Measurements from ENCODE around the gene FAM222A. TPM values are rescaled to one million over a fixed set of nuclear protein-coding genes. Genes with fewer than 3 reads are reported as not detected.

Gene FAM222A
- polyA plus RNA-seq, 6 donors from 2014 or later, result 0.29 to 0.30 TPM; not detected in 4

- Mint-ChIP-seq H3K36me3 (peaks cover 9 to 18% of the 10 kb centered on the region in 2 donors), H3K4me1 (no peaks in the 10 kb centered on the region), H3K4me3 (no peak overlapping the region), H3K27me3 (peaks cover 4 to 13% (median 10%) of the 10 kb centered on the region in 3 donors), H3K9me3 (peaks cover 9 to 21% (median 14%) of the 10 kb centered on the region in 7 donors), H3K27ac (no peak overlapping the region)
- no peak for ATAC-seq (ENCODE audit: low read depth in 2 of 2)
- no peak for DNase-seq
These were observed 47.6 kb downstream of the FAM222A start for GRCh38 chr12:109760930-109761921.

DNA sequence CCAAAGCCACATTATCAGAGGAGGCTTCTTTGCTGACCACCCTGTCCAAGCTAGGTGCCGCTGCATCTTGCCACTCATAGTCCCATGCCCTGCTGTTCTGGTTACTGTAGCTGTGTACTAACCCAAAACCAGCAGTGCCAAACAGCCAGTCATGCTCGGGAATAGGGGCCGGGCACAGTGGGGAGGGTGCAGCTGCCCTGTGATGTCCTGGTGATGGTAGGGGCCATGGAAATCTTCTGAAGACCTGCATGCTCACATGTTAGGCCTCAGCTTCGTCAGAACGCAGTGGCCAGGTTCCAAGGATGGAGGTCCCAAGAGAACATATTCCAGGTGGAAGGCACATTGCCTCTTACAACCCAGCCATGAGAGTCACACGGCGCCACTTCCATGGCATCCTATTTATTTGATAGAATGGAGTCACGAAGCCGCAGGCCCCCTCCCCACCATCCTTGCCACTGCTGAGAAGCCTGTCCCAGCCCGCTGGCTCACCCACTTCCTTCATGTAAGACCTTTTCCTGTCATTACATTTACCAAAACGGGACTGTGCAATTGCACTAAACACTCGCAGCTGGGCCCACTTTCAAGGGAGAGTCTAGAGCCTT lies 48.5 kb downstream of the FAM222A start:
- peaks cover 1 to 12% (median 7%) of the 10 kb centered on the region in 7 donors for H3K9me3 Mint-ChIP-seq
- peaks cover 4 to 10% (median 9%) of the 10 kb centered on the region in 3 donors for H3K27me3 Mint-ChIP-seq
- no peak for DNase-seq
- no peak for ATAC-seq (ENCODE audit: low read depth in 2 of 2)
- H3K36me3 Mint-ChIP-seq, result peaks cover under 1 to 9% of the 10 kb centered on the region in 2 donors
- H3K27ac Mint-ChIP-seq, result peak overlapping the region in 1 of 6 donors; percentile 56
- H3K4me1 Mint-ChIP-seq, result no peaks in the 10 kb centered on the region
- H3K4me3 Mint-ChIP-seq, result no peak overlapping the region

DNA sequence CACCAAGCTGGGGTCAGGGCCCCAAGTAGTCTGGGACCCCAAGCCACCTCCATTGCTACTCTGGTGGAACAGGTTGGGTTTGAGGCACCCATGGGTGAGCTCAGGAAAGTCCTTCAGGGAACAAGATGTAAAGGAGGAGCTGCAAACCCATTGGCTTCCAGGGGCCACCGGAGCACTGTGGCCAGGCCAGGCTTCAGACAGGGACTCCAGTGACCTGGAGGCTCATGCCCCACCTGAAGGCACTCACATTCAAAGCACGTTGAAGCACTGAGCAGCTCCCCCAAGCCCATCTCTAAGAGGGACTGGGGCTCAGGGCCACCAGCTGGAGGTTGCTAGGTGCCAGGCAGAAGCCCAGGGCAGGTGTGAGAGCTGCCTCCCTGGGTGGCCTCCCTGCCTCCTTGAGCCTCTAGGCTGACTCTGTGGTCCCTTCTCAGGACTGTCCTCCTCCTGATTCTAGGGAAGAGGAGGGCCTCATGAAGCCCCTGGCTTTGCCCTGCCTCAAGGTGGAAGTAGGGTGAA lies 49.1 kb downstream of the FAM222A start:
- Mint-ChIP-seq H3K9me3 (peaks cover 0 to 7% (median 2%) of the 10 kb centered on the region in 7 donors), H3K4me1 (no peaks in the 10 kb centered on the region), H3K27ac (peak overlapping the region in 1 of 6 donors; percentile 56), H3K4me3 (no peak overlapping the region), H3K36me3 (peaks cover 0 to 3% of the 10 kb centered on the region in 2 donors), H3K27me3 (peaks cover 2 to 4% (median 4%) of the 10 kb centered on the region in 3 donors)
- DNase-seq, result no peak
- ATAC-seq (ENCODE audit: low read depth in 2 of 2), result no peak

- Mint-ChIP-seq H3K27me3 (no peaks in the 10 kb centered on the region), H3K4me1 (no peaks in the 10 kb centered on the region), H3K36me3 (no peaks in the 10 kb centered on the region), H3K4me3 (no peak overlapping the region), H3K9me3 (peaks cover 0 to 7% (median 0%) of the 10 kb centered on the region in 7 donors), H3K27ac (no peak overlapping the region)
- DNase-seq (no peak), ATAC-seq (ENCODE audit: low read depth in 2 of 2) (no peak)
These were observed 49.7 kb downstream of the FAM222A start for GRCh38 chr12:109763201-109763841.

DNA sequence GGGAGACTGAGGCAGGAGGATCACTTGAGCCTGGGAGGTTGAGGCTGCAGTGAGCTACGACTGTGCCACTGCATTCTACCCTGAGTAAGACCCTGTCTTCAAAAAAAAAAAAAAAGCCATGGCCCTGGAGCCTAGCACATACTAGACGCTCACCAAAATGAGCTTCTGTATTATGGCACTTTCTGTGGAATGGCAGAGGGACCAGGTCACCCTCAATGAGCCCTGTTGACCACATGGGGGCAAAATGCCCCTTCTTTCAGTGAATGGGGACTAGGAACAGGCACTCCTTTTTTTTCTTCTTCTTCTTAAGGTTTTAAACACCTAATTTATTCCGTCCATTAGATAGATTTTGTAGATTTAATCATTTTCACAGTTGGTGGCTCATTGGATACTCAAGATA lies 50.5 kb downstream of the FAM222A start:
- Mint-ChIP-seq H3K27me3 (no peaks in the 10 kb centered on the region), H3K9me3 (peaks cover 0 to 7% (median 0%) of the 10 kb centered on the region in 7 donors), H3K4me1 (no peaks in the 10 kb centered on the region), H3K36me3 (no peaks in the 10 kb centered on the region), H3K4me3 (no peak overlapping the region), H3K27ac (no peak overlapping the region)
- ATAC-seq (ENCODE audit: low read depth in 2 of 2), result no peak
- DNase-seq, result no peak

- no peak overlapping the region for H3K4me3 Mint-ChIP-seq
- H3K27me3 Mint-ChIP-seq, result no peaks in the 10 kb centered on the region
- no peak overlapping the region for H3K27ac Mint-ChIP-seq
- peaks cover 0 to 7% (median 0%) of the 10 kb centered on the region in 7 donors for H3K9me3 Mint-ChIP-seq
- H3K4me1 Mint-ChIP-seq, result no peaks in the 10 kb centered on the region
- no peak for ATAC-seq (ENCODE audit: low read depth in 2 of 2)
- DNase-seq, result no peak
- H3K36me3 Mint-ChIP-seq, result no peaks in the 10 kb centered on the region
These were observed 51.3 kb downstream of the FAM222A start for GRCh38 chr12:109764776-109765445.

- Mint-ChIP-seq H3K4me1 (no peaks in the 10 kb centered on the region), H3K4me3 (no peak overlapping the region), H3K27ac (no peak overlapping the region), H3K36me3 (no peaks in the 10 kb centered on the region), H3K27me3 (no peaks in the 10 kb centered on the region), H3K9me3 (peaks cover 0 to 7% (median 0%) of the 10 kb centered on the region in 7 donors)
- DNase-seq (no peak), ATAC-seq (ENCODE audit: low read depth in 2 of 2) (no peak)
These were observed 51.8 kb downstream of the FAM222A start for GRCh38 chr12:109765446-109765810.

- H3K4me1 Mint-ChIP-seq, result no peaks in the 10 kb centered on the region
- H3K27ac Mint-ChIP-seq, result peak overlapping the region in 1 of 6 donors; percentile 33
- peaks cover 0 to 7% (median 0%) of the 10 kb centered on the region in 7 donors for H3K9me3 Mint-ChIP-seq
- no peak for DNase-seq
- H3K4me3 Mint-ChIP-seq, result no peak overlapping the region
- ATAC-seq (ENCODE audit: low read depth in 2 of 2), result no peak
- no peaks in the 10 kb centered on the region for H3K36me3 Mint-ChIP-seq
- no peaks in the 10 kb centered on the region for H3K27me3 Mint-ChIP-seq
These were observed 52.7 kb downstream of the FAM222A start for GRCh38 chr12:109766251-109766778.

- Mint-ChIP-seq H3K4me1 (no peaks in the 10 kb centered on the region), H3K9me3 (peaks cover 0 to 7% (median 0%) of the 10 kb centered on the region in 7 donors), H3K4me3 (no peak overlapping the region), H3K27ac (no peak overlapping the region), H3K27me3 (no peaks in the 10 kb centered on the region), H3K36me3 (no peaks in the 10 kb centered on the region)
- no peak for DNase-seq
- ATAC-seq (ENCODE audit: low read depth in 2 of 2), result no peak
These were observed 53.8 kb downstream of the FAM222A start for GRCh38 chr12:109767456-109767855.

- Mint-ChIP-seq H3K36me3 (no peaks in the 10 kb centered on the region), H3K27ac (no peak overlapping the region), H3K27me3 (no peaks in the 10 kb centered on the region), H3K4me3 (no peak overlapping the region), H3K9me3 (peaks cover 0 to 4% (median 0%) of the 10 kb centered on the region in 7 donors), H3K4me1 (peaks cover 0 to 5% (median 4%) of the 10 kb centered on the region in 3 donors)
- DNase-seq (no peak), ATAC-seq (ENCODE audit: low read depth in 2 of 2) (no peak)
These were observed 54.6 kb downstream of the FAM222A start for GRCh38 chr12:109767991-109768900.

GRCh38 chr12:109768901-109769670 lies 55.5 kb downstream of the FAM222A start:
- H3K27me3 Mint-ChIP-seq, result no peaks in the 10 kb centered on the region
- H3K9me3 Mint-ChIP-seq, result no peaks in the 10 kb centered on the region
- H3K4me3 Mint-ChIP-seq, result no peak overlapping the region
- H3K4me1 Mint-ChIP-seq, result peaks cover 0 to 11% (median 10%) of the 10 kb centered on the region in 3 donors
- ATAC-seq (ENCODE audit: low read depth in 2 of 2) (no peak), DNase-seq (no peak)
- no peak overlapping the region for H3K27ac Mint-ChIP-seq
- H3K36me3 Mint-ChIP-seq, result no peaks in the 10 kb centered on the region
